K562 (cell line): ENCODE results near the gene DCAKD. TPM values are rescaled to one million over a fixed set of nuclear protein-coding genes. Genes with fewer than 3 reads are reported as not detected.

Experiments used
- BMI1 ChIP-seq: fragments of 150-350 bp; IDR thresholded peaks from 2 replicates; pipeline ENCODE4 v1.6.1; 2014; ENCODE audit warnings: low read length
- BRCA1 ChIP-seq, 2 experiments: fragments of 450-650 bp in 1 of 2; sonication (generic) in 1 of 2; formaldehyde crosslinking in 1 of 2; IDR thresholded peaks; 2 replicates each; pipeline versions ENCODE4 v1.5.0 to v1.6.1; 2017 to 2020; ENCODE audit warnings: mild to moderate bottlenecking in 1 of 2, missing genetic modification reagents in 1 of 2
- CBFA2T2 ChIP-seq: fragments of 450-650 bp; conservative IDR thresholded peaks from 2 replicates; pipeline ENCODE4 v1.6.1; 2017; ENCODE audit warnings: mild to moderate bottlenecking
- DPF2 ChIP-seq: fragments of 450-650 bp; IDR thresholded peaks from 2 replicates; pipeline ENCODE4 v1.6.1; 2016
- FOXA3 ChIP-seq, 2 experiments: fragments of 450-650 bp in 1 of 2; sonication (generic) in 1 of 2; formaldehyde crosslinking; IDR thresholded peaks in 1 of 2; conservative IDR thresholded peaks in 1 of 2; 2 replicates each; pipeline versions ENCODE4 v1.4.0 to v1.8.0; 2020 to 2022; ENCODE audit warnings: mild to moderate bottlenecking in 2 of 2, missing genetic modification reagents in 1 of 2
- GTF2E2 ChIP-seq: fragments of 200-800 bp; sonication (Bioruptor generic); IDR thresholded peaks from 2 replicates; pipeline ENCODE4 v1.6.1; 2016; ENCODE audit warnings: missing genetic modification characterization, missing compliant biosample characterization
- HCFC1 ChIP-seq: IDR thresholded peaks from 2 replicates; pipeline ENCODE4 v1.6.1; 2012; ENCODE audit warnings: low read depth, low read length, improper control_type of control experiment
- KAT2B ChIP-seq: IDR thresholded peaks from one replicate; pipeline ENCODE4 v1.6.1; 2012; ENCODE audit warnings: low read depth, mild to moderate bottlenecking, control low read depth, inconsistent platforms, low read length, moderate library complexity
- KLF1 ChIP-seq: fragments of 450-650 bp; IDR thresholded peaks from 2 replicates; pipeline ENCODE4 v1.6.1; 2016; ENCODE audit warnings: missing genetic modification characterization, missing compliant biosample characterization
- MYC ChIP-seq, 2 experiments: fragments of 250-450 bp in 1 of 2; sonication (Bioruptor Pico) in 1 of 2; IDR thresholded peaks; 2 replicates each; pipeline versions ENCODE4 v1.5.1 to v1.6.1; 2012 to 2021; ENCODE audit warnings: low read depth in 2 of 2, borderline replicate concordance in 1 of 2, improper control_type of control experiment in 1 of 2, low read length in 1 of 2, mild to moderate bottlenecking in 1 of 2, moderate library complexity in 1 of 2
- NCOR1 ChIP-seq: fragments of 450-650 bp; IDR thresholded peaks from 2 replicates; pipeline ENCODE4 v1.6.1; 2016; ENCODE audit warnings: mild to moderate bottlenecking, moderate library complexity
- SIX5 ChIP-seq, 2 experiments: IDR thresholded peaks; 2 replicates each; pipeline ENCODE4 v1.6.1; 2011; ENCODE audit warnings: low read length in 2 of 2, borderline replicate concordance in 1 of 2, low read depth in 1 of 2, mild to moderate bottlenecking in 1 of 2, moderate library complexity in 1 of 2; ENCODE audit not compliant: insufficient read depth in 1 of 2
- SMAD2 ChIP-seq: fragments of 150-350 bp; IDR thresholded peaks from 2 replicates; pipeline ENCODE4 v1.6.1; 2014; ENCODE audit warnings: low read depth, mild to moderate bottlenecking, low read length
- STAT5A ChIP-seq: IDR thresholded peaks from 2 replicates; pipeline ENCODE4 v1.6.1; 2012; ENCODE audit warnings: low read length, inconsistent platforms, borderline replicate concordance
- TAF9B ChIP-seq: fragments of 450-650 bp; IDR thresholded peaks from 2 replicates; pipeline ENCODE4 v1.6.1; 2018; ENCODE audit warnings: mild to moderate bottlenecking; ENCODE audit not compliant: partially characterized antibody
- ZBTB8A ChIP-seq: fragments of 450-650 bp; IDR thresholded peaks from 2 replicates; pipeline ENCODE4 v1.6.1; 2018; ENCODE audit warnings: mild to moderate bottlenecking, moderate library complexity; ENCODE audit not compliant: partially characterized antibody
- ZNF134 ChIP-seq: fragments of 250-450 bp; sonication (Bioruptor Pico); conservative IDR thresholded peaks from 2 replicates; pipeline ENCODE4 v1.4.0; 2020
- ZNF444 ChIP-seq: fragments of 250-450 bp; sonication (Bioruptor Pico); IDR thresholded peaks from 2 replicates; pipeline ENCODE4 v1.4.0; 2020; ENCODE audit warnings: mild to moderate bottlenecking, moderate library complexity
- ZNF717 ChIP-seq: fragments of 250-450 bp; sonication (Bioruptor Pico); IDR thresholded peaks from 2 replicates; pipeline ENCODE4 v1.5.0; 2021
- ZNF75A ChIP-seq: fragments of 450-650 bp; formaldehyde crosslinking; IDR thresholded peaks from 2 replicates; pipeline ENCODE4 v1.4.0; 2020; ENCODE audit warnings: mild to moderate bottlenecking
- polyA plus RNA-seq, 8 experiments: library from polyadenylated mRNA; depleted of rRNA in 4 of 8; stranded (reverse) in 5 of 8; unstranded in 3 of 8; fragments of >200 nt; fragmentation: Nextera tagmentation in 2 of 8; fragmentation: Illumina TruSeq in 1 of 8; extraction: Ambion mirVana in 2 of 8; extraction: Trizol in 1 of 8; gene quantifications; 2 replicates each; pipeline versions ENCODE4 v1.2.1 to v1.2.3, GENCODE V29; 2011 to 2014; ENCODE audit warnings: inconsistent platforms in 1 of 8, missing spikeins in 1 of 8
- total RNA-seq, 7 experiments: library from RNA; depleted of rRNA in 6 of 7; stranded (reverse); fragments of >200 nt in 6 of 7; fragmentation: Illumina TruSeq in 2 of 7; extraction: Trizol in 2 of 7; gene quantifications; 2 replicates each; pipeline versions ENCODE4 v1.2.1 to v1.2.3, GENCODE V29; 2011 to 2021; ENCODE audit warnings: low replicate concordance in 1 of 7
- TF ChIP-seq, protein P1 (sequence below): conservative IDR thresholded peaks from 2 replicates; pipeline ENCODE4 v1.6.1; 2011; ENCODE audit warnings: low read depth, mild to moderate bottlenecking, low read length; ENCODE audit not compliant: control insufficient read depth
- TF ChIP-seq, protein P2 (sequence below), 2 experiments: fragments of 450-650 bp; IDR thresholded peaks; 2 replicates each; pipeline ENCODE4 v1.6.1; 2018; ENCODE audit warnings: mild to moderate bottlenecking in 2 of 2, low read depth in 1 of 2; ENCODE audit not compliant: partially characterized antibody in 2 of 2
- TF ChIP-seq, protein P3 (sequence below): sonication (generic); formaldehyde crosslinking; IDR thresholded peaks from 2 replicates; pipeline ENCODE4 v1.9.0; 2022; ENCODE audit warnings: mild to moderate bottlenecking, missing genetic modification reagents

Gene DCAKD
- total and polyA plus RNA-seq, 9 of the 15 experiments (the other 6 are each of a cell fraction or from before 2014, with no cell fraction given): 7.9 to 35.5 (median 21.4) TPM

DNA sequence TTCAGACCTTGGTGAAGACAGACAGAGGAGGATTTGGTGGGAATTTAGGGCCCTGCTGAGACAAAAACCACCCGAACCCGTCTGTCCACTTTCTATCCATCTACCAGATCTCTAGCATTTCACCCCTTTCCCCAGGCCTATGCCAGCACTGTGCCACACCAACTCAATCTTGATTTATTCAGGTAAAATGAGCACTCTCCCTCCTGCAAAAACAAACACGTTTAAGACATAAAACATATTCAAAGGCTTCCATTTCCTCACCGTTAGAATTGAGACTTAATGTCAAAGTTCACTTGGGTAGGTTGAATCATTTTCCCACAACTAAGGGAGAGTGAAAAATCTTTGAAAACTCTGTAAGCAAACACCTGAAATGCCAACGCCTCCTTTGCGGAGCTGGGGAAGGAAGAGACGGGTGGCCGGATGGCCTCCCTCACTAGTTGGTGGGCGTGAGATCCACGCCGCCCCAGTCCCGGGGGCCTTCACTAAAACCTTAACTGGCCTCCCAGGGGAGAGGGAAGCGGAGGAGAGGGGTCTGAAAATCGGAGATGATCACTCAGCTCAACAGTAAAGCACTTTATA, 862 bp downstream of the DCAKD start (continued):
- TF ChIP-seq CBFA2T2 (no peak), KLF1 (tag) (no peak), HCFC1 (no peak), BRCA1 (IDR thresholded peaks at IDR 0.05) (no peak), BRCA1 (CRISPR knock-in tag; IDR thresholded peaks at IDR 0.05) (no peak), DPF2 (no peak), ZNF444 (no peak), STAT5A (no peak), ZBTB8A (no peak), KAT2B (no peak), ZNF134 (CRISPR knock-in tag) (0 out of 2 replicates have a peak, but pooled peaks have one; percentile 51), FOXA3 (CRISPR knock-in tag; conservative IDR thresholded peaks at IDR 0.05 in 1 of 2, IDR thresholded peaks at IDR 0.05 in 1 of 2) (no peak), MYC (IDR thresholded peaks at IDR 0.05; ENCODE audit: low read depth, low read length) (no peak), MYC (CRISPR knock-in tag; IDR thresholded peaks at IDR 0.05; ENCODE audit: borderline replicate concordance, low read depth) (no peak), NCOR1 (no peak), ZNF717 (CRISPR knock-in tag) (no peak), SIX5 (IDR thresholded peaks at IDR 0.05; ENCODE audit: borderline replicate concordance in 1 of 2, insufficient read depth in 1 of 2, low read depth in 1 of 2, low read length in 2 of 2) (no peak), GTF2E2 (tag) (no peak), BMI1 (no peak), ZNF75A (no peak), TAF9B (no peak), SMAD2 (no peak)
- TF ChIP-seq, protein P1, sequence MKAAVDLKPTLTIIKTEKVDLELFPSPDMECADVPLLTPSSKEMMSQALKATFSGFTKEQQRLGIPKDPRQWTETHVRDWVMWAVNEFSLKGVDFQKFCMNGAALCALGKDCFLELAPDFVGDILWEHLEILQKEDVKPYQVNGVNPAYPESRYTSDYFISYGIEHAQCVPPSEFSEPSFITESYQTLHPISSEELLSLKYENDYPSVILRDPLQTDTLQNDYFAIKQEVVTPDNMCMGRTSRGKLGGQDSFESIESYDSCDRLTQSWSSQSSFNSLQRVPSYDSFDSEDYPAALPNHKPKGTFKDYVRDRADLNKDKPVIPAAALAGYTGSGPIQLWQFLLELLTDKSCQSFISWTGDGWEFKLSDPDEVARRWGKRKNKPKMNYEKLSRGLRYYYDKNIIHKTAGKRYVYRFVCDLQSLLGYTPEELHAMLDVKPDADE: 0 out of 2 replicates have a peak, but pooled peaks have one; percentile 3
- TF ChIP-seq, protein P2, sequence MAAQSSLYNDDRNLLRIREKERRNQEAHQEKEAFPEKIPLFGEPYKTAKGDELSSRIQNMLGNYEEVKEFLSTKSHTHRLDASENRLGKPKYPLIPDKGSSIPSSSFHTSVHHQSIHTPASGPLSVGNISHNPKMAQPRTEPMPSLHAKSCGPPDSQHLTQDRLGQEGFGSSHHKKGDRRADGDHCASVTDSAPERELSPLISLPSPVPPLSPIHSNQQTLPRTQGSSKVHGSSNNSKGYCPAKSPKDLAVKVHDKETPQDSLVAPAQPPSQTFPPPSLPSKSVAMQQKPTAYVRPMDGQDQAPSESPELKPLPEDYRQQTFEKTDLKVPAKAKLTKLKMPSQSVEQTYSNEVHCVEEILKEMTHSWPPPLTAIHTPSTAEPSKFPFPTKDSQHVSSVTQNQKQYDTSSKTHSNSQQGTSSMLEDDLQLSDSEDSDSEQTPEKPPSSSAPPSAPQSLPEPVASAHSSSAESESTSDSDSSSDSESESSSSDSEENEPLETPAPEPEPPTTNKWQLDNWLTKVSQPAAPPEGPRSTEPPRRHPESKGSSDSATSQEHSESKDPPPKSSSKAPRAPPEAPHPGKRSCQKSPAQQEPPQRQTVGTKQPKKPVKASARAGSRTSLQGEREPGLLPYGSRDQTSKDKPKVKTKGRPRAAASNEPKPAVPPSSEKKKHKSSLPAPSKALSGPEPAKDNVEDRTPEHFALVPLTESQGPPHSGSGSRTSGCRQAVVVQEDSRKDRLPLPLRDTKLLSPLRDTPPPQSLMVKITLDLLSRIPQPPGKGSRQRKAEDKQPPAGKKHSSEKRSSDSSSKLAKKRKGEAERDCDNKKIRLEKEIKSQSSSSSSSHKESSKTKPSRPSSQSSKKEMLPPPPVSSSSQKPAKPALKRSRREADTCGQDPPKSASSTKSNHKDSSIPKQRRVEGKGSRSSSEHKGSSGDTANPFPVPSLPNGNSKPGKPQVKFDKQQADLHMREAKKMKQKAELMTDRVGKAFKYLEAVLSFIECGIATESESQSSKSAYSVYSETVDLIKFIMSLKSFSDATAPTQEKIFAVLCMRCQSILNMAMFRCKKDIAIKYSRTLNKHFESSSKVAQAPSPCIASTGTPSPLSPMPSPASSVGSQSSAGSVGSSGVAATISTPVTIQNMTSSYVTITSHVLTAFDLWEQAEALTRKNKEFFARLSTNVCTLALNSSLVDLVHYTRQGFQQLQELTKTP (IDR thresholded peaks at IDR 0.05; ENCODE audit: low read depth in 1 of 2, partially characterized antibody in 2 of 2): peak in 1 of 2 experiments; percentile 27
- TF ChIP-seq, protein P3, sequence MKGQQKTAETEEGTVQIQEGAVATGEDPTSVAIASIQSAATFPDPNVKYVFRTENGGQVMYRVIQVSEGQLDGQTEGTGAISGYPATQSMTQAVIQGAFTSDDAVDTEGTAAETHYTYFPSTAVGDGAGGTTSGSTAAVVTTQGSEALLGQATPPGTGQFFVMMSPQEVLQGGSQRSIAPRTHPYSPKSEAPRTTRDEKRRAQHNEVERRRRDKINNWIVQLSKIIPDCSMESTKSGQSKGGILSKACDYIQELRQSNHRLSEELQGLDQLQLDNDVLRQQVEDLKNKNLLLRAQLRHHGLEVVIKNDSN (CRISPR knock-in tag): no peak
